Measurements from ENCODE around the gene LPA.

LPA gene

DNA sequence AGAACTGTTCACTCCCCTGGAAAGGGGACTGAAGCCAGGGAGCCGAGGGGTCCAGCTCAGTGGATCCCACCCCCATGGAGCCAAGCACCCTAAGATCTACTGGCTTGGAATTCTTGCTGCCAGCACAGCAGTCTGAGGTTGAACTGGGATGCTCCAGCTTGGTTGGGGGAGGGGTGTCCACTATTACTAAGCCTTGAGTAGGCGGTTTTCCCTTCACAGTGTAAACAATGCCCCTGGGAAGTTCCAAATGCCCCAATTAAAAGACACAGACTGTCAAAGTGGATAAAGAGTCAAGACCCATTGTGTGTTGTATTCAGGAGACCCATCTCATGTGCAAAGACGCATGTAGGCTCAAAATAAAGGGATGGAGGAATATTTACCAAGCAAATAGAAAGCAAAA is 150.2 kb downstream of the LPA start:
- no peak for DNase-seq

DNA sequence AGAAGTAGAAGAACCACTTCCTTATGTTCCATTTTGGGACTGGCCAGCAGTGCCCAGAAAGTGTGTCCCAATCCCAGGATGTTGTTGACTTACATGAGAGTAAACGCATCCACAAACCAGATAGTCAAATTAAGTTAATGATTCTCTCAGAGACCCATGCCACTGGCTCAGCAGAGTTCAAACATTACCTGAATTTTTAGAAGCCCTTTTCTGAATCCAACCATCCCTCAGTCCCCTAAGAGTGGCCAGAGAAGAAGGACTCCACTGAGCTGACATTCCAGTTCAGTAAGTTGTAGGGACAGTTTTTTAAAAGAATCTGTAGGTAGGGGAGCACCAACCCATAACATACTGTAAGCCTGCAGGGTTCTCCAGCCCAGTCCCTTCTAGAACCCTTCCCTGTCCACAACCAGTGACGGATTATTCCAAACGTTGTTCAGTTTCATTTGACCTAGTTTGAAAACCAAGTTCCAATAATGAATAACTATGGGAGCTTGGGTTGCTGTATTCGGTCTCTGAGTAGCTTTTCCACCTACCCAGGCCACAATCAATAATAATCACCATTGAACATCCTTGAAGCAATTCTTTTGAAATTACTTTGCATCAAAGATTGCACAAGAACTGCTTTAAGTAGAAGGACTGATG is 153.0 kb downstream of the LPA start:
- no peak for DNase-seq

DNA sequence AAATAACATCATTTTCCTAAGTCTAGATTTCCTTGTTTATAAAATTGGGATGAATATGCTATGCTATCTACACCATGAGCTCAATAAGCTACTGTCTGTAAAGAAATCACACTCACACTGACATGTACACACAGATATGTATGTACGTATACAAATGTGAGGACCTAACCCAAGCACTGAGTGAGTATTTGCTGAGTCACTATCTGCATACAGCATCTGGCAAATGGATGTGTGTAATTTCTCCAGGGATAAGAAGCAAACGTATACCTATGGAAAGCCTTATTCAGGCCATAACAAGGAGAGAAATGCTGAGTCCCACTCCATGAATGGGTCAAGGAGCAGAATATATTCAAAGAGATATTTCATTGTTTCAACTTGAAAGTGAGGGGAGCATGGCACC is 153.9 kb downstream of the LPA start:
- no peak for DNase-seq

DNA sequence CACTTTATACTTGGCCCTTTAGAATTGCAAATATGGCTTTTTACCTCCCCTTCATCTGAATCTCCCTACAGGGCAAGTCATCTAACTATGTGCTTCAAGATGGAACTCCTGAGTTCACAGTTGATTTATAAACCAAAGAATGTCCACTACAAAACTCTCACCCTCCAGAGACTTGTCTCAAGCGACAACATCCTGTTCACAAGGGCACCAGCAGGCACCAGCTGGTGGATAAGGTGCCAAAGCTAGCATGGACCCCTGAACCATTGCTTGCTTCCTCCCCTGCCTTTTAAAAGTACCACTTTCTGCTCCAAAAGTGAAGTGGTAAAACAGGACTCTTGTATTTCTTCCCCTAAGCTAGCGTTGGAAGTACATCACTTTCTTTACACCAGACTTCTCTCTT is 154.5 kb downstream of the LPA start:
- DNase-seq, result no peak

DNA sequence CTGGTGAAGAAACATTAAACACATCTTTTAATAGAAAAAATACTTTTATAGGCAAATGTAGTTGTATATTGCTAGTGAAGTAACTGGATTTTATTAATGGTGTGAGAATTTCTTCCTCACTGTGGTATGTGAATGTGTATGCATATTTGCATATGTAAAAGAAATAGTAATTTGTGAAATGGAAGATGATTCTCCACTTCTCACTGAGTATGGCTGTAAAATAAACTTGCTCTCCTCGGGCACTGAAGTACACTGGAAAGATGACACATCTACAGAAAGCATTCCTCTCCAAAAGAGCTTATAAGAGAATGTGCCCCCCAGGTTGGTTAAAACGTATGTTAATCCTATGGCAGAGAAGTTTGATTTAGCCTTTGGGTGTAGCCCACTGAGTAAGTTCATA is 155.5 kb downstream of the LPA start:
- no peak for DNase-seq

DNA sequence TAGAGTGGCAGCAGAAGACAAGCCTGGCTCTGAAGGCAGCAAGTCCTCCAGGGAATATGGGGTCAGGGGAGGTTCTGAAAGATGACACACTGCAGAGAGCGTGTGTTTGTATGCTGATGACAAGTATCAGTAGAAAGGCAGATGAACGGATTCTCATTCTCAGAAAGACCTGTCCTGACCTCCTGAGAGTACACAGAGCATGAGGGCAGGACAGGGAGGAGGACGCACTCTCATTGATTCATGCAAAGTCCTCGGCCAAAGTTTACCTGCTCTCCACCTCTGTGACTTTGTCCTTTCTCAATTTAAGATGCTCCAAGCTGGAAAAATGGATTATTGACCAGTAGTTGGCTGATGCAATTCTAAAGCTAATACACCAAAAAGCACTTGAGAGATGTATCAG is 156.7 kb downstream of the LPA start:
- DNase-seq, result no peak

DNA sequence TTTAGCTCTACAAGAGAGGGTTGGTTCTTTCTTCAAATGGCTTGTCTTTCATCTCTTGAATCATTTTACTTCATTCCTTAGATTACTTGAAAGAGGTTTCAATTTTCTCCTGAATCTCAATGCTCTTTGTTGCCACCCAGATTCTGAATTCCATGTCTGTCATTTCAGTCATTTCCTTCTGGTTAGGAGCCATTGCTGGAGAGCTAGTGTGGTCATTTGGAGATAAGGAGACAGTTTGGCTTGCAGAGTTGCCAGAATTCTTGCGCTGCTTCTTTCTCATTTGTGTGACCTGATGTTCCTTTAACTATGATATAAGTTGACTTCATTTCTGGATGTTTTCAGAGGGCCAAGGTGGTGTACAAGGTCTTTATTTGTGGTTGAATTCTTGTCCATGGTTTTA is 158.1 kb downstream of the LPA start:
- DNase-seq, result no peak

DNA sequence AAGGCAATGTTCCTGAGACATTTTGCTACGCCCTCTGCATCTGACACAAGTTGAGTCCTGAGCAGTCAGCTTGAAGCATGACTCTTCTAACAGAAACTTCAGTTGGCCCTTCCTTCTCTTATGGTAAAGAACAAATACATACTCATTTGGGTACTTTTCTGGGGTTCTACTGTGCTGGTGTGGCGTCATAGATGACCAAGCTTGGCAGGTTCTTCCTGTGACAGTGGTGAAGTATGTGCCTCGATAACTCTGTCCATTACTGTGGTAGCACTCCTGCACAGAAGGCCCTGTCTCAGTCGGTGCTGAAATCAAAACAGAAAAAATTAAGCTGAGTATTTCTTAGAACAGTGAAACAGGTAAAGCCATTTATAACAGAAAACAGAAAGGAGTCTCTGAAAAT is 163.4 kb downstream of the LPA start:
- DNase-seq, result no peak

DNA sequence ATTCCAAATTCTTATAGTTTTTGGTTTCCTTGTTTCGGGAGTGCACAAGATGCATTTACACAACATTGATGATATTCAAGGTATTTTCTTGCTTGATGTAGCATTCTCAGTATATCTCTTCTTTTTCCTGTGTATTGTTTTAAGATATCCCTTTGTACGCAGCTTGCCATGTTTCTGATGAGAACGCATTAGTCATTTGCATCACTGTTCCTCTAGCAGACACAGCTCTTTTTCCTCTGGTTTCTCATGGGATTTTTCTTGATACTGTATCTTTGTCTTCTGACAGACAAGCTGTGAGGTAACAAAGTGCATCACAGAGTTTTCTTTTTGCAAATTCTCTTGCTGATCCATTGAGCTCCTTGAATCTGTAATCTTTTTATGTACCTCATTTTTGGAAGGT is 169.5 kb downstream of the LPA start:
- no peak for DNase-seq

DNA sequence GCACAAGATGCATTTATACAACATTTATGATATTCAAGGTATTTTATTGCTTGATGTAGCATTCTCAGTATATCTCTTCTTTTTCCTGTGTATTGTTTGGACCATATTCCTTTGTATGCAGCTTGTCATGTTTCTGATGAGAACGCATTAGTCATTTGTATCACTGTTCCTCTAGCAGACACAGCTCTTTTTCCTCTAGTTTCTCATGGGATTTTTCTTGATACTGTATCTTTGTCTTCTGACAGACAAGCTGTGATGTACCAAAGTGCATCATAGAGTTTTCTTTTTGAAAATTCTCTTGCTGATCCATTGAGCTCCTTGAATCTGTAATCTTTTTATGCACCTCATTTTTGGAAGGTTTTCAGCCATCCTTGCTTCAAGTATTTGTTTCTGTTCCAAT is 175.0 kb downstream of the LPA start:
- DNase-seq, result no peak

DNA sequence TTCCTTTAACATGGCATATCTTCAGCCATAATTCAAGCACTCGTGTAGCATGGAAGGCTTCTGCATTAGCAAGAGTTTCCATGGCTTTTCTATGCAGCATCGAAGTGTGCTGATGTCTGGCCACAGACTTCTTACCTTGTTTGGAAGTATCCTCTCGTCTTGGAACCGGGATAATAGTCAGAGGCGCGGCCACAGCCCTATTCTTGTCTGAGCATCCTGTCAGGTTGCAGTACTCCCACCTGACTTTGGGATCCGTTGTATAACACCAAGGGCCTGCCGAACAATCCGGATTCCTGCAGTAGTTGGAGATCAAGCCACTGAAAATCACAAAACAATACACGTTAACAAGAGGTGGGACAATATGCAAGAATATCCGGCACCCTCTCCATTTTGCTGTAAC is 177.0 kb downstream of the LPA start:
- DNase-seq, result no peak

All from stimulated activated CD4-positive, alpha-beta T cell treated with anti-CD3 and anti-CD28 coated beads, Interleukin-1b, Interleukin-23, amount 100 ng/mL, for 48 hours (primary cell).